GM10266 (cell line): ENCODE data around the gene CABP4.

Experiments used
- DNase-seq: peaks from one replicate; pipeline ENCODE4 v3.0.0; 2012; ENCODE audit errors: extremely low spot score
- CTCF ChIP-seq: IDR thresholded peaks from 2 replicates; pipeline ENCODE4 v1.5.1; 2012; ENCODE audit warnings: mild to moderate bottlenecking, low read depth; ENCODE audit not compliant: control insufficient read depth, insufficient read depth; ENCODE audit errors: missing control alignments

CABP4 gene

GRCh38 chr11:67486481-67487195, 31.5 kb downstream of the CABP4 start:
- DNase-seq = peak; percentile 84
- no peak for TF ChIP-seq CTCF

GRCh38 chr11:67489203-67489884, 34.2 kb downstream of the CABP4 start:
- DNase-seq = no peak
- TF ChIP-seq CTCF = no peak

- no peak for DNase-seq
- TF ChIP-seq CTCF = no peak
Measured at GRCh38 chr11:67489885-67490726, 35.0 kb downstream of the CABP4 start.

GRCh38 chr11:67490727-67491065, 35.5 kb downstream of the CABP4 start:
- DNase-seq = no peak
- TF ChIP-seq CTCF = no peak

GRCh38 chr11:67491276-67492068, 36.3 kb downstream of the CABP4 start:
- no peak for DNase-seq
- TF ChIP-seq CTCF = no peak

- no peak for DNase-seq
- no peak for TF ChIP-seq CTCF
Measured at GRCh38 chr11:67492069-67492727, 37.0 kb downstream of the CABP4 start.
